ENCODE measurements around the gene GABRA4. TPM values are rescaled to one million over a fixed set of nuclear protein-coding genes. Genes with fewer than 3 reads are reported as not detected.

Gene GABRA4
- total and polyA plus RNA-seq, 9 donors = 0.03 to 0.24 (median 0.03) TPM; not detected in 6

GRCh38 chr4:47012676-47013075, 19.3 kb upstream of the GABRA4 start:
- Histone ChIP-seq H3K36me3 (ENCODE audit: control insufficient read depth, insufficient read depth, low read length) (no peaks in the 10 kb centered on the region), H3K27me3 (ENCODE audit: control insufficient read depth, insufficient read depth, low read length) (no peaks in the 10 kb centered on the region), H3K9me3 (replicated peaks; ENCODE audit: control insufficient read depth, low read depth, low read length) (no peaks in the 10 kb centered on the region), H3K27ac (ENCODE audit: low read length) (no peak overlapping the region), H3K4me1 (ENCODE audit: control insufficient read depth, insufficient read depth, low read length) (no peaks in the 10 kb centered on the region), H3K4me3 (ENCODE audit: low read length) (no peak overlapping the region)
- DNase-seq = no peak

- Histone ChIP-seq H3K4me3 (ENCODE audit: low read length) (no peak overlapping the region), H3K9me3 (replicated peaks; ENCODE audit: control insufficient read depth, low read depth, low read length) (no peaks in the 10 kb centered on the region), H3K4me1 (ENCODE audit: control insufficient read depth, insufficient read depth, low read length) (no peaks in the 10 kb centered on the region), H3K27me3 (ENCODE audit: control insufficient read depth, insufficient read depth, low read length) (no peaks in the 10 kb centered on the region), H3K27ac (ENCODE audit: low read length) (no peak overlapping the region), H3K36me3 (ENCODE audit: control insufficient read depth, insufficient read depth, low read length) (no peaks in the 10 kb centered on the region)
- DNase-seq = no peak
- 57% methylated on average over 2 of the region's 2 CpGs for WGBS (ENCODE audit: insufficient coverage)
These were observed 17.6 kb upstream of the GABRA4 start for GRCh38 chr4:47010912-47011446.

DNA sequence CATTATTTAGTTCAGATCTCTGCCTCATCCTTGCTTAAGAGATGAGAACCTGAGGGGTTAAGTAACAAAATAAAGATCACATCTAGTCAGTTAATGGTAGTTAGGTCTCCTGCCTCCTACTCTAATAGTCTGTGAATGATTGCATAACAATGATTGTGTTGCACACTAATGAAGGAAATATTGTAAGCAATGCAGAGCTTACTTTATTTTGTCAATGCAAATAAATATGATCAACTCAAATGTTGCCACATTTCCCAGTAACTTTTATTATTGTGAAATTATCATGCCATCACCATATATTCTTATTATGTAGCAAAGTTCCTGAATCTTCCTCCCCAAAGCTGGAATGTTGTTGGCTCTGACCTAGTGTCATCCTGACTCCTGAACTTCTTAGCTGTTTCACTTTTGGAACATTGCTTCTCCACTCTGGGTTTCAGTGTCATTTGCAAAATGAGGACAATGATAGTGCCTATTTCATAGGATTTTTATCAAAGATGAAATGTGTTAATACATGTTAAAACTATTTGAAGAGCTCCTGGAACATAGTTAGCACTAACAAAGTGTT, 17.0 kb upstream of the GABRA4 start:
- H3K4me1 ChIP-seq (ENCODE audit: control insufficient read depth, insufficient read depth, low read length) = no peaks in the 10 kb centered on the region
- no peaks in the 10 kb centered on the region for H3K9me3 ChIP-seq (replicated peaks; ENCODE audit: control insufficient read depth, low read depth, low read length)
- no peaks in the 10 kb centered on the region for H3K36me3 ChIP-seq (ENCODE audit: control insufficient read depth, insufficient read depth, low read length)
- H3K27ac ChIP-seq (ENCODE audit: low read length) = no peak overlapping the region
- no peak overlapping the region for H3K4me3 ChIP-seq (ENCODE audit: low read length)
- H3K27me3 ChIP-seq (ENCODE audit: control insufficient read depth, insufficient read depth, low read length) = no peaks in the 10 kb centered on the region
- DNase-seq = no peak

GRCh38 chr4:47002580-47002979, 9.2 kb upstream of the GABRA4 start:
- H3K4me1 ChIP-seq (ENCODE audit: control insufficient read depth, insufficient read depth, low read length) = no peaks in the 10 kb centered on the region
- no peaks in the 10 kb centered on the region for H3K9me3 ChIP-seq (replicated peaks; ENCODE audit: control insufficient read depth, low read depth, low read length)
- no peak for DNase-seq
- WGBS (ENCODE audit: insufficient coverage) = no CpG with 5 or more reads among the region's 1 CpG
- H3K27me3 ChIP-seq (ENCODE audit: control insufficient read depth, insufficient read depth, low read length) = no peaks in the 10 kb centered on the region
- no peaks in the 10 kb centered on the region for H3K36me3 ChIP-seq (ENCODE audit: control insufficient read depth, insufficient read depth, low read length)
- no peak overlapping the region for H3K4me3 ChIP-seq (ENCODE audit: low read length)
- no peak overlapping the region for H3K27ac ChIP-seq (ENCODE audit: low read length)

DNA sequence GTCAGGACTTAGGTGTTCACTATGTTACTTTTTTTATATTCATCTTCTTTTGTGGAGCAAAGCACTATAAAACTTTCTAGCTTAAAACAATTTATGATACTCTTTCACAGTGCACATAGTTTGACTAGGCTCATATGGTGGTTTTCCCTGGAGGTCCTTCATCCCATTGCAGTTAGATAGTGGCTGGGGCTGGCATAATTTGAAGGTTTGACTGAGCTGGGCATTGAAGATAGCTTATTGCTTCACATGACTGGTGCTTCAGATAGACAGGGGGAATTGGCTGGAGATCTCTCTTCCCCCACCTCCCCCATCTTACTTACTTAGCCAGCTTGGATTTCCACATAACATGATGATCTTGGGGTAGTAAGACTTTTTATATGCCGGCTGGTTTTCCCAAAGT, 7.0 kb upstream of the GABRA4 start:
- no peaks in the 10 kb centered on the region for H3K4me1 ChIP-seq (ENCODE audit: control insufficient read depth, insufficient read depth, low read length)
- WGBS (ENCODE audit: insufficient coverage) = no CpG with 5 or more reads among the region's 1 CpG

GRCh38 chr4:46999566-46999965, 6.2 kb upstream of the GABRA4 start:
- Histone ChIP-seq H3K27me3 (ENCODE audit: control insufficient read depth, insufficient read depth, low read length) (peaks cover 3% of the 10 kb centered on the region), H3K9me3 (replicated peaks; ENCODE audit: control insufficient read depth, low read depth, low read length) (no peaks in the 10 kb centered on the region), H3K4me3 (ENCODE audit: low read length) (no peak overlapping the region), H3K4me1 (ENCODE audit: control insufficient read depth, insufficient read depth, low read length) (no peaks in the 10 kb centered on the region), H3K27ac (ENCODE audit: low read length) (no peak overlapping the region), H3K36me3 (ENCODE audit: control insufficient read depth, insufficient read depth, low read length) (no peaks in the 10 kb centered on the region)
- DNase-seq = no peak

More for the DNA sequence above, 7.0 kb upstream of the GABRA4 start:
- DNase-seq = no peak
- no peak overlapping the region for H3K4me3 ChIP-seq (ENCODE audit: low read length)
- no peaks in the 10 kb centered on the region for H3K9me3 ChIP-seq (replicated peaks; ENCODE audit: control insufficient read depth, low read depth, low read length)
- no peaks in the 10 kb centered on the region for H3K36me3 ChIP-seq (ENCODE audit: control insufficient read depth, insufficient read depth, low read length)
- H3K27ac ChIP-seq (ENCODE audit: low read length) = no peak overlapping the region
- peaks cover under 1% of the 10 kb centered on the region for H3K27me3 ChIP-seq (ENCODE audit: control insufficient read depth, insufficient read depth, low read length)

DNA sequence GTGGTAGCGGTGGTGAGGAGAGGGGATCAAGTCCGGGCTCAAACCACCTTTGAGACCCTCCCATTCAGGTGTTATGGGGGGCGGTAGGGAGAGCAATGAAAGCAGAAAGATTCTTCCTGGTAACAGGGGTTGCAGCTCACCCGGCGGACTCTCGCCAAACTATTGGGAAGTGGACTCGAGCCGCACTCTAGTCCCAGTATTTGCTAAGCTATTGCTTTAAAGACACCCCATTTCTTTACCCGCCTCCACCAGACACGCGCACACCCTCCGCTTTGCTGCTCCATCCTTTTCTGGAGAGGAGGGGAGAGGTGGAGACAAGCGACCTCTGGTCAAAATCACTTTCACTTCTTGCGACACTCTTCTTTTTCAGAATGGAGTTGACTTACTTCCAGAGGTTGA, 625 bp upstream of the GABRA4 start:
- no peak for DNase-seq
- peak overlapping the region; percentile 5 for H3K4me3 ChIP-seq (ENCODE audit: low read length)
- H3K9me3 ChIP-seq (replicated peaks; ENCODE audit: control insufficient read depth, low read depth, low read length) = no peaks in the 10 kb centered on the region
- peaks cover 26% of the 10 kb centered on the region for H3K27me3 ChIP-seq (ENCODE audit: control insufficient read depth, insufficient read depth, low read length)
- no peaks in the 10 kb centered on the region for H3K36me3 ChIP-seq (ENCODE audit: control insufficient read depth, insufficient read depth, low read length)
- no peak overlapping the region for H3K27ac ChIP-seq (ENCODE audit: low read length)
- peaks cover 5% of the 10 kb centered on the region for H3K4me1 ChIP-seq (ENCODE audit: control insufficient read depth, insufficient read depth, low read length)
- WGBS (ENCODE audit: insufficient coverage) = 0% methylated on average over 1 of the region's 14 CpGs

DNA sequence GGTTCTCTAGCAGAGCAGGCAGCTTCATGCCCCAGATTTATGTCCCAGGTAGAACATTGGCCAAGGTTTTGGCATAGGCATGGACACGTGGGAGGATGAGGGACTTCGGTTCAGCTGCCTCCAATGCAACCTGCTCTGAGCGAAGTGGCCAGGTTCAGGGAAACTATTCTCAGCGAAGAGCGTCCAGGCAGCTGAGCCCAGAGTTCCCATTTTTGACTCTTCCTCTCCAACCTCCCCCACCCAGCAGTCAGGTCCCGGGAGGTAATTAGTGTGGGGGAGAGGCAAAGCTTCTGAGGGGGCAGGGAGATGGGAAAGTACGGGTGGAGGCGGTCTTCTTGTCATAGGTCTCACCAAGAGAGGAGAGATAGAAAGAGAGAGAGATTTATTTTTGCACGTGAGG, 1.0 kb downstream of the GABRA4 start:
- peaks cover 5% of the 10 kb centered on the region for H3K4me1 ChIP-seq (ENCODE audit: control insufficient read depth, insufficient read depth, low read length)
- H3K9me3 ChIP-seq (replicated peaks; ENCODE audit: control insufficient read depth, low read depth, low read length) = no peaks in the 10 kb centered on the region
- H3K27ac ChIP-seq (ENCODE audit: low read length) = no peak overlapping the region
- H3K36me3 ChIP-seq (ENCODE audit: control insufficient read depth, insufficient read depth, low read length) = no peaks in the 10 kb centered on the region
- H3K27me3 ChIP-seq (ENCODE audit: control insufficient read depth, insufficient read depth, low read length) = peaks cover 26% of the 10 kb centered on the region
- H3K4me3 ChIP-seq (ENCODE audit: low read length) = no peak overlapping the region
- WGBS (ENCODE audit: insufficient coverage) = 0% methylated on average over 1 of the region's 9 CpGs
- no peak for DNase-seq

DNA sequence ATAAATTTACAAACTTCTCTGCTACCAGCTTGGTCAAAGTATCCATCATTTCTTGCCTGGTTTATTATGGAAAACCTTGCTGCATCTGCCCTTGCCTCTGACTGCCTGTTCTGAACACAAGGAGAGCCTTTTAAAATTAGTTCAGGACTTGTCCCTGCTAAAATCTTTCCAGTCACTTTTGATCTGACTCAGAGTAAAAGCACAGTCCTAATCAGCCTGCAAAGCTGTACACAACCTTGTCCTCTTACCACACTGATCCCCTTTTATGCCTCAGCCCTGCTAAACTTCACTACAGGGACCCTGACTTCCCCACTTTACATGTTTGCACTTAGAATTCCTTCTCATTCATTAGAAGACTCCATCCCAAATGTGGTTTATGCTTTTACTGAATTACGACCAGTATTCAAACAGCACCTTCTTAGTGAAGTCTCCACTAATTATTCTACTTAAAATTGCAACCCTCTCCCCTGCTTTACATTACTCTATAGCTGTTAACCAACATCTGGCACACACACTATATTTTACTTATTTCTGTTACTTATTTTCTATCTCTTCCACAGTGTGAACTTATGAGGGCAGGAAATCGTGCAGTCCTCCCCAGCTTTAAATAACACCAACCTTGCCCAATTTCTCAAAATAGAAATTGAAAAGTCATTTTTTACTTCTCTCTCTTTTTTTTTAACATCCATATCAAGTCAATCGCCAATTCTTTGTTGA, 6.3 kb downstream of the GABRA4 start:
- H3K4me1 ChIP-seq (ENCODE audit: control insufficient read depth, insufficient read depth, low read length) = no peaks in the 10 kb centered on the region
- WGBS (ENCODE audit: insufficient coverage) = 47% methylated on average over 3 of the region's 3 CpGs
- H3K36me3 ChIP-seq (ENCODE audit: control insufficient read depth, insufficient read depth, low read length) = no peaks in the 10 kb centered on the region
- H3K9me3 ChIP-seq (replicated peaks; ENCODE audit: control insufficient read depth, low read depth, low read length) = no peaks in the 10 kb centered on the region
- peaks cover under 1% of the 10 kb centered on the region for H3K27me3 ChIP-seq (ENCODE audit: control insufficient read depth, insufficient read depth, low read length)
- H3K27ac ChIP-seq (ENCODE audit: low read length) = no peak overlapping the region
- no peak for DNase-seq
- H3K4me3 ChIP-seq (ENCODE audit: low read length) = no peak overlapping the region

DNA sequence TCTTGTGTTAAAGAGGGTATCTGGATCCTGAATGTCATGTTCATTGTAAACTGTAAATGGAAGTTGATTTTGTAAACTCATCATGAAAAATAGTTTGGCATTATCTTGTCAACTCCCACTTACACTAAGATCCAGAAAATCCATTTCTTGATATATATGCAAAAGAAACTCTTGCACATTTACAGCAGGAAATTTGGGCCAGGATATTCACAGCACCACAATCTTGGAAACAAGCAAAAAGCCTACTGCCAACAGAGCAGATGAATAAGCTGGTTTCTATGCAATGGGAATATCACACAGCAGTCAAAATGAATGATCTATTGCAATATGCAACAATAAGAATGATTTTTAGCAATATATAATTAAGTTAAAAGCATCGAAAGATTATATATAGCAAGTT, 8.6 kb downstream of the GABRA4 start:
- DNase-seq = no peak
- no CpG with 5 or more reads among the region's 1 CpG for WGBS (ENCODE audit: insufficient coverage)
- H3K27ac ChIP-seq (ENCODE audit: low read length) = no peak overlapping the region
- no peaks in the 10 kb centered on the region for H3K4me1 ChIP-seq (ENCODE audit: control insufficient read depth, insufficient read depth, low read length)
- H3K27me3 ChIP-seq (ENCODE audit: control insufficient read depth, insufficient read depth, low read length) = no peaks in the 10 kb centered on the region
- no peaks in the 10 kb centered on the region for H3K9me3 ChIP-seq (replicated peaks; ENCODE audit: control insufficient read depth, low read depth, low read length)
- H3K4me3 ChIP-seq (ENCODE audit: low read length) = no peak overlapping the region
- H3K36me3 ChIP-seq (ENCODE audit: control insufficient read depth, insufficient read depth, low read length) = no peaks in the 10 kb centered on the region
